RWPE1 (cell line): Measurements from ENCODE around the gene HAS3.

Experiments used
- CTCF ChIA-PET: fragments of 350-600 bp; sonication (Branson Sonifier 250); formaldehyde crosslinking; extraction: SDS; loops from one replicate; lab custom pipeline; 2021; lab: Yijun Ruan, JAX
- POLR2A ChIA-PET: fragments of 400-600 bp; formaldehyde crosslinking; extraction: SDS; loops from one replicate; lab custom pipeline; 2020; ENCODE audit warnings: antibody characterized with exemption; ENCODE audit not compliant: low non-redundant PET; lab: Yijun Ruan, JAX
- DNase-seq: peaks from one replicate; pipeline ENCODE4 v3.0.0; 2012; ENCODE audit warnings: low spot score
- H3K27ac ChIP-seq: fragments of 450-650 bp; 2 replicates; pipeline ENCODE4 v1.5.1; 2017
- CTCF ChIP-seq: fragments of 450-650 bp; conservative IDR thresholded peaks from 2 replicates; pipeline ENCODE4 v1.5.1; 2017; ENCODE audit warnings: low read depth, mild to moderate bottlenecking

Gene HAS3

DNA sequence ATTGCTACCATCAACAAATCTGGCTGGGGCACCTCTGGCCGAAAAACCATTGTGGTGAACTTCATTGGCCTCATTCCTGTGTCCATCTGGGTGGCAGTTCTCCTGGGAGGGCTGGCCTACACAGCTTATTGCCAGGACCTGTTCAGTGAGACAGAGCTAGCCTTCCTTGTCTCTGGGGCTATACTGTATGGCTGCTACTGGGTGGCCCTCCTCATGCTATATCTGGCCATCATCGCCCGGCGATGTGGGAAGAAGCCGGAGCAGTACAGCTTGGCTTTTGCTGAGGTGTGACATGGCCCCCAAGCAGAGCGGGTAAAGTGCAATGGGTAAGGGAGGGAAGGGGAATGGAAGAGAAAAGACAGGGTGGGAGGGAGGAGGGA, 9.5 kb downstream of the HAS3 start:
- no peak overlapping the region for H3K27ac ChIP-seq
- ChIA-PET POLR2A (no interaction called here), CTCF (no interaction called here)
- TF ChIP-seq CTCF: no peak
- no peak for DNase-seq

DNA sequence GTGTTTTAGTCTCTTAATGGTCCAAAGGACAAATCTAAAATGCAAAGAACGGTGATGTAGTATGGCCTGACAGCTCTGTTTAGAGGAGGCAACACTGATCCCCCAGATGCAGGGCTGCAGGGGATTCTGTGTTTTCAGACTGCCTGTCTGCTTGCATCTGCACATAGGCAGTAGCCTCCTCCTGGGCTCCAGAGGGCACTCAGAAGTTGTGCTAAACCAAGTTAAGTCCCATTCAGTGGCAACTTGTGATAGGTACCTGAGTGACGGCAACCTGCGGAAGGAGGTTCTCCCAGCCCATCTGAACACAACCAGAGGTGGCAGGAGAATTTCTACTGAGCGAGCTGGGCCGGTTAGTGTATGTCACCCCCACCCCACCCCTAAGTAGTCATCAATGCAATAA, 9.9 kb downstream of the HAS3 start:
- CTCF ChIA-PET: no interaction called here
- POLR2A ChIA-PET: no interaction called here
- TF ChIP-seq CTCF: no peak
- no peak for DNase-seq
- no peak overlapping the region for H3K27ac ChIP-seq

GRCh38 chr16:69115837-69116236, 10.4 kb downstream of the HAS3 start:
- no peak for TF ChIP-seq CTCF
- DNase-seq: no peak
- POLR2A ChIA-PET: no interaction called here
- H3K27ac ChIP-seq: no peak overlapping the region
- CTCF ChIA-PET: no interaction called here

- TF ChIP-seq CTCF: no peak
- no peak overlapping the region for H3K27ac ChIP-seq
- ChIA-PET CTCF (interaction anchor here (1.9 kb wide), 1 partner anchor 9 kb away, joined by 5 read pairs; no protein-coding TSS in a partner anchor), POLR2A (no interaction called here)
- no peak for DNase-seq
Observed at GRCh38 chr16:69116256-69116875, 10.9 kb downstream of the HAS3 start.

GRCh38 chr16:69116906-69117305, 11.5 kb downstream of the HAS3 start:
- POLR2A ChIA-PET: no interaction called here
- H3K27ac ChIP-seq: no peak overlapping the region
- TF ChIP-seq CTCF: no peak
- CTCF ChIA-PET: interaction anchor here (1.9 kb wide), 1 partner anchor 9 kb away, joined by 5 read pairs; no protein-coding TSS in a partner anchor
- no peak for DNase-seq

GRCh38 chr16:69118468-69118867, 13.0 kb downstream of the HAS3 start:
- ChIA-PET CTCF (interaction anchor here (1.9 kb wide), 1 partner anchor 11 kb away, joined by 5 read pairs; no protein-coding TSS in a partner anchor), POLR2A (no interaction called here)
- H3K27ac ChIP-seq: no peak overlapping the region
- no peak for DNase-seq
- no peak for TF ChIP-seq CTCF
